ENCODE data around the gene CD3G.
"Not testable (repeated sequence)": the region's sequence is repeated elsewhere in the genome, so short reads cannot be mapped to it uniquely, and the experiment has no call there.

The CD3G gene

DNA sequence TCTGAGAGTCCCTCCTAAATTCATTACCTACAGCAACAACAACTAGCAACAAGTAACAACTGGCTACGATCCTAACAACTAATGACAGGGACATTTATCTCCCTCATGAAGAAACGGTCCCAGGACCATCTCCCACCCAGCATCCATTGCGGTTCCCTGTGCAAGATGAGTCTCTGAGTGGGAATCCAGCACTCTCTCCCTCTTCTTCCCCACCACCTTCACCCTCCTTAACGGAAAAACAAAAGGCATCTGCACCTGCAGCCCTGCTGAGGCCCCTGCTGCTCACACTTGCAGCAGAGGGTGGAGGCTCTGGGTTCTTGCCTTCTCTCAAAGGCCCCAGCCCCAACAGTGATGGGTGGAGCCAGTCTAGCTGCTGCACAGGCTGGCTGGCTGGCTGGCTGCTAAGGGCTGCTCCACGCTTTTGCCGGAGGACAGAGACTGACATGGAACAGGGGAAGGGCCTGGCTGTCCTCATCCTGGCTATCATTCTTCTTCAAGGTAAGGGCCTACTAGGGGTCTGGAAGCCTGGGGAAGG lies at the start of gene CD3G:
Gene CD3G (plus strand): TSS at position 364 of the 535 bp plus-strand sequence. CDS start 80 bp downstream, at position 444.
- in situ Hi-C loops (cut with MboI; ENCODE audit: low pct_unique_long_range_greater_than_20kb, low sequenced_read_pairs), result no loop called here
- DNase-seq, result no peak

GRCh38 chr11:118295199-118295598 lies 48.9 kb upstream of the CD3G start:
- no peak for DNase-seq

DNA sequence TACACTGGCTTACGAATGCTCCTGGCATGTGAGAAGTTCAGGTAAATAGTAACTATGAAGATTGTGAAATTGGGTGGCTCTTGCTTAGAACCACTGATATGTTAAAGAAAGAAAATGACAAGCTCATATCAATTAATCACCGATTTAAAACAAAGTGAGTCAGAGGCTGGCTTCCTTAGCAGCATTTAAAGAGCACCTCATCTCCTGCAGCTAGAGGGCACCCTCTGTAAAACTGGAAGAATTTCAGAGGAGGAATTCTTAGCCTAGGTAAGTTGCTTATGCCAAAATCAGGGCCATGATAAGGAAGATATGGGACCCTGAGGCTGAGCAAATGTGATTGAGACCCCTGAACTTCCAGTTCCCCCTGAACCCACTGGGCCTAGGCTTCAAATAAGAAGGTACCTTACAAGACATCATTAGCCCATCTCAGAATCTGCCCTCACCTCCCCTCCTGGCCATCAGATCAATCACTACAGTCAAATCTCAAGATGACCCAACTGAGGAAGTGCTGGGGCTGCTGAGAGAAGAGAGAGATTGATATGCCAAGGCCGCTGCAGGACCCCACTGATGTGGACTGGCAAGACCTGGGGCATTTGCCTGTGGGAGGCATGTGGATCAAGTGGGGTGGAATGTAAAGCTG lies 48.2 kb upstream of the CD3G start:
- in situ Hi-C loops (cut with MboI; ENCODE audit: low pct_unique_long_range_greater_than_20kb, low sequenced_read_pairs), result no loop called here

More at GRCh38 chr11:118295199-118295598, 48.9 kb upstream of the CD3G start:
- in situ Hi-C loops (cut with MboI; ENCODE audit: low pct_unique_long_range_greater_than_20kb, low sequenced_read_pairs), result no loop called here

GRCh38 chr11:118301600-118302195 lies 42.4 kb upstream of the CD3G start:
- in situ Hi-C loops (cut with MboI; ENCODE audit: low pct_unique_long_range_greater_than_20kb, low sequenced_read_pairs), result loop anchor here (10.0 kb wide), 1 partner anchor 53 kb away; the partner anchor contains the start of gene UBE4A
- no peak for DNase-seq

More for the DNA sequence above, 48.2 kb upstream of the CD3G start:
- peak; percentile 53 for DNase-seq

DNA sequence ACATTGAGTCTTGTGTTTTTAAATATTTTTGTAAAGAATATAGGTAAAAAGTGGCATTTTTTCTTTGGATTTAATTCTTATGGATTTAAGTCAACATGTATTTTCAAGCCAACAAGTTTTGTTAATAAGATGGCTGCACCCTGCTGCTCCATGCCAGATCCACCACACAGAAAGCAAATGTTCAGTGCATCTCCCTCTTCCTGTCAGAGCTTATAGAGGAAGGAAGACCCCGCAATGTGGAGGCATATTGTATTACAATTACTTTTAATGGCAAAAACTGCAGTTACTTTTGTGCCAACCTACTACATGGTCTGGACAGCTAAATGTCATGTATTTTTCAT lies 39.9 kb upstream of the CD3G start:
- peak; percentile 42 for DNase-seq
- in situ Hi-C loops (cut with MboI; ENCODE audit: low pct_unique_long_range_greater_than_20kb, low sequenced_read_pairs), result loop anchor here (10.0 kb wide), 1 partner anchor 51 kb away; the partner anchor contains the start of gene UBE4A

DNA sequence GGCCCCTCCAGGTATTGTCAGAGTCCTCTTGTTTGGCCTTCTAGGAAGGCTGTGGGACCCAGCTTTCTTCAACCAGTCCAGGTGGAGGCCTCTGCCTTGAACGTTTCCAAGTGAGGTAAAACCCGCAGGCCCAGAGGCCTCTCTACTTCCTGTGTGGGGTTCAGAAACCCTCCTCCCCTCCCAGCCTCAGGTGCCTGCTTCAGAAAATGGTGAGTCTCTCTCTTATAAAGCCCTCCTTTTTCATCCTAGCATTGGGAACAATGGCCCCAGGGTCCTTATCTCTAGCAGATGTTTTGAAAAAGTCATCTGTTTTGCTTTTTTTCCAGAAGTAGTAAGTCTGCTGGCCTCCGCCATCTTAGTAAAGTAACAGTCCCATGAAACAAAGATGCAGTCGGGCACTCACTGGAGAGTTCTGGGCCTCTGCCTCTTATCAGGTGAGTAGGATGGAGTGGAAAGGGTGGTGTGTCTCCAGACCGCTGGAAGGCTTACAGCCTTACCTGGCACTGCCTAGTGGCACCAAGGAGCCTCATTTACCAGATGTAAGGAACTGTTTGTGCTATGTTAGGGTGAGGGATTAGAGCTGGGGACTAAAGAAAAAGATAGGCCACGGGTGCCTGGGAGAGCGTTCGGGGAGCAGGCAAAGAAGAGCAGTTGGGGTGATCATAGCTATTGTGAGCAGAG lies 39.4 kb upstream of the CD3G start, which contains the start of gene CD3E:
Gene CD3E (plus strand): TSS at position 163 of the 681 bp plus-strand sequence. CDS start 223 bp downstream, at position 386.
- in situ Hi-C loops (cut with MboI; ENCODE audit: low pct_unique_long_range_greater_than_20kb, low sequenced_read_pairs), result loop anchor here (10.0 kb wide), 1 partner anchor 50 kb away; the partner anchor contains the start of gene UBE4A
- DNase-seq, result no peak

GRCh38 chr11:118305726-118306125 lies 38.4 kb upstream of the CD3G start:
- in situ Hi-C loops (cut with MboI; ENCODE audit: low pct_unique_long_range_greater_than_20kb, low sequenced_read_pairs), result loop anchor here (10.0 kb wide), 1 partner anchor 49 kb away; the partner anchor contains the start of gene UBE4A
- DNase-seq, result no peak

DNA sequence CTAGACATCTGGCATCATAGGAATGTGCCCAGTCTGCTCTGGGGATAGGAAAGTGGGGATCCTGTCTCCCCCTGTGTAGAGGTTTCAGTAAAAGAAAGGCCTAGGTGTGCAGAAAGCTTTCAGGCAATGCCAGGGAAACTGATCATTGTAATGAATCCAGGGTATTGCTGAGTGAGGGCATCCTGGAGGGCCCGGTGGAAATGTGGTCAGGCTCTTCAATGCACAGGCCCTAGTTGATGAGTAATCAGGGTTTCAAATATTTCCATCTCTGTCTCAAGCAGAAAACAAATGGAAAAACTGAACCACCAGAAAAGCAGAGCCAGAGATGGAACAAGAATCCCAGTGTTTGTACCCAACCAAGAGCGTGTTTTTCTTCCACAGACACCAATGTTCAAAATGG lies 37.6 kb upstream of the CD3G start:
- in situ Hi-C loops (cut with MboI; ENCODE audit: low pct_unique_long_range_greater_than_20kb, low sequenced_read_pairs), result loop anchor here (10.0 kb wide), 1 partner anchor 48 kb away; the partner anchor contains the start of gene UBE4A
- no peak for DNase-seq

DNA sequence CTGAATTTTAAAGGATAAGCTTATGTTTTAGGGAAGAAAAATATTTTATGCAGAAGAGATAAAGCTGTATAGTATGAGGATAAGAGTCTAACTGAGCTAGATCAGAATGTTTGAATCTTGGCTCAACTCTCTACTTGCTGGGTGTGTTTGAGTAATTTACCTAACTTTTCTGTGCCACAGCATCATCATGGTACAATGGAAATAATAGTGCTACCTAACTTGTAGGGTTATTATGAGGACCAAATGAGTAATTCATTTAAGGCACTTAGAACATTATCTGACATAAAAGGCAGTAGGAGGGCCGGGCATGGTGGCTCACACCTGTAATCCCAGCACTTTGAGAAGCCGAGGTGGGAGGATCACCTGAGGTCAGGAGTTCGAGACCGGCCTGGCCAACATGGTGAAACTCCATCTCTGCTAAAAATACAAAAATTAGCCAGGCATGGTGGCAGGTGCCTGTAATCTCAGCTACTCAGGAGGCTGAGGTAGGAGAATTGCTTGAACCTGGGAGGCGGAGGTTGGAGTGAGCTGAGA lies 35.1 kb upstream of the CD3G start:
- DNase-seq, result not testable (repeated sequence)
- in situ Hi-C loops (cut with MboI; ENCODE audit: low pct_unique_long_range_greater_than_20kb, low sequenced_read_pairs), result loop anchor here (10.0 kb wide), 1 partner anchor 46 kb away; the partner anchor contains the start of gene UBE4A

GRCh38 chr11:118310271-118310670 lies 33.9 kb upstream of the CD3G start:
- no peak for DNase-seq
- in situ Hi-C loops (cut with MboI; ENCODE audit: low pct_unique_long_range_greater_than_20kb, low sequenced_read_pairs), result no loop called here

DNA sequence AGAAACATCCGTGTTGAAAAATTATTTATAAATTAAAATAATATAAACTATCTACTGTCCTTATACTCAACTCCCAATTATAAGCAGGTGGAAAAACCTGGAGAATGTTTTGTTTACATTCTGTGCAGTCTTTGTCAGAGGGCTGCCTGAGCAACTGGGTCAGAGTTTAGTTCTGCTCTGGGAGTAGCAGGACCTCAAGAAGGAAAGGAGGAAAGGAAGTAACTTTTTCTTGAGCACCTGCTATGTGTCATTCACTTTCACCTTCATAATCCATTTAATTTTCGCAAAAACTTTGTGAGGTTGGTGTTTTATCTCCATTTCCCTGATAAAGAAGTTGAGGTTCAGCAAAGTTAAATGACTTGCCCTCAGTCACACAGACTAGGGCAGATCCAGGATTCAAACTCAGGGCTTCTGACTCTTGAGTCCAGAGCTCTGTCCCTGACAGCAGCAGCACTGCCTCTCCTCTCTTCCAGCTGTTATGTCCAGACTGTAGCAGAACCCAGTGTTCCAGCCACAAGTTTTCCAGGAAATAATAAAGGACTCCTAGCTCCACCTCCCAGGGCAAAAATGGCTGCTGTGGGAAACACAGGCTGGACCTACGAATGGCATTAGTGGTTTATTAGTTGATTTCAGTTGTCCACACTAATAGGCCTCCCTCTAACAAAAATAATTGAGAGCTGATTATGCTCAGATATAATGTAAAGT lies 33.2 kb upstream of the CD3G start:
- in situ Hi-C loops (cut with MboI; ENCODE audit: low pct_unique_long_range_greater_than_20kb, low sequenced_read_pairs), result no loop called here
- no peak for DNase-seq

DNA sequence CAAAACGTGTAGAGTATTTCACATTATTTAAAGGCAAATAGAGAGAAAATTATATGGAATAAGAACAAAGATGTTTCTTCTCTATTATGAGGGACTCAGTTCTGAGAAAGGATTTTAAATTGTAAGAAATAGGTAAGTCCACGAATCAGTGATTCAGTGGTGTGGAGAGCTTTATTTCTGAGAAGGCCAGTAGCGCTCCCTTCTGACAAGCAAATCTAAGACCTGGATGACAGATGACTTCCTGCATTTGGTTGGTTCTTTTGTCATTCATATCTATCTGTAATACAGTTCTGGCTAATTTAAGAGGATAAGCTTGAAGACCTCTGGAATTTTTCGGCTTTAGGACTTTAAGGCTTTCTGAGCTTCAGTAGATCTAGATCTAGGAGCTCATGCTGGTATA lies 32.6 kb upstream of the CD3G start:
- in situ Hi-C loops (cut with MboI; ENCODE audit: low pct_unique_long_range_greater_than_20kb, low sequenced_read_pairs), result no loop called here
- DNase-seq, result no peak

GRCh38 chr11:118312328-118312727 lies 31.8 kb upstream of the CD3G start:
- DNase-seq, result no peak
- in situ Hi-C loops (cut with MboI; ENCODE audit: low pct_unique_long_range_greater_than_20kb, low sequenced_read_pairs), result no loop called here

- DNase-seq, result no peak
- in situ Hi-C loops (cut with MboI; ENCODE audit: low pct_unique_long_range_greater_than_20kb, low sequenced_read_pairs), result no loop called here
Measured at GRCh38 chr11:118313242-118313641, 30.9 kb upstream of the CD3G start.

DNA sequence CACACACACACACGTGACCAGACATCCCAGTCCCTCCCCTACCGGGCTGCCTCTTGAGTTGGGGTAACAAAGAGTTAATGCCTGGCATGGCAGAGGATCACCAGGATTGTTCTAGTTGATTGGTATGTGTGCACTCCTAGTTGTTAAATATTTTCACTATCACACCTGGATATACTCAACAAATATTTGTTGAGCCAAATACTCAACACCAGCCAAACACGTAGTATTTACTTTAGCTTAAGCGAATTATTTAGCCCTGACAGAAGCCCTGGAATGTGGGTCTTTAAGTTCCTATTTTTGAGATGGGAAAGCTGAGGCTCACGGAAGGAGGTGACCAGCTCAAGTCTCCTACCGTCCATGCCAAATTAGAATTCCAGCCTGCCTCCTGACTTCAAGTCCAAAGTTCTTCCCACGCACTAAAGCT lies 29.1 kb upstream of the CD3G start:
- DNase-seq, result no peak
- in situ Hi-C loops (cut with MboI; ENCODE audit: low pct_unique_long_range_greater_than_20kb, low sequenced_read_pairs), result no loop called here

DNA sequence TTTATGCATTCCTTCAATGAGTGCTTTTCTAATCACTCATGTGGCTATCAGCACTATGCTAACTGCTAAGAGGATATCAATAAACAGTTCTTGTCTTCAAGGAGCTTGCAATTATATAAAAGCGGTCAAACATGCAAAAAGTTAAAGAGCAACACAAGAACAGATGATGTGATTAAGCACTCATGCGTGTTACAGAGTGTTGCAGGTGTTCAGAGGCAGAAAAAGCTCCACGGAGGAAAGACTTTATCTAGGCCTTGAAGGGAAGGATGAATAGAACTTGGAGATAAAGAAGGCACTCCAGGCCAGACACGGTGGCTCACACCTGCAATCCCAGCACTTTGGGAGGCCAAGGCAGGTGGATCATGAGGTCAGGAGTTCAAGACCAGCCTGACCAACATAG lies 26.0 kb upstream of the CD3G start:
- no peak for DNase-seq
- in situ Hi-C loops (cut with MboI; ENCODE audit: low pct_unique_long_range_greater_than_20kb, low sequenced_read_pairs), result no loop called here

DNA sequence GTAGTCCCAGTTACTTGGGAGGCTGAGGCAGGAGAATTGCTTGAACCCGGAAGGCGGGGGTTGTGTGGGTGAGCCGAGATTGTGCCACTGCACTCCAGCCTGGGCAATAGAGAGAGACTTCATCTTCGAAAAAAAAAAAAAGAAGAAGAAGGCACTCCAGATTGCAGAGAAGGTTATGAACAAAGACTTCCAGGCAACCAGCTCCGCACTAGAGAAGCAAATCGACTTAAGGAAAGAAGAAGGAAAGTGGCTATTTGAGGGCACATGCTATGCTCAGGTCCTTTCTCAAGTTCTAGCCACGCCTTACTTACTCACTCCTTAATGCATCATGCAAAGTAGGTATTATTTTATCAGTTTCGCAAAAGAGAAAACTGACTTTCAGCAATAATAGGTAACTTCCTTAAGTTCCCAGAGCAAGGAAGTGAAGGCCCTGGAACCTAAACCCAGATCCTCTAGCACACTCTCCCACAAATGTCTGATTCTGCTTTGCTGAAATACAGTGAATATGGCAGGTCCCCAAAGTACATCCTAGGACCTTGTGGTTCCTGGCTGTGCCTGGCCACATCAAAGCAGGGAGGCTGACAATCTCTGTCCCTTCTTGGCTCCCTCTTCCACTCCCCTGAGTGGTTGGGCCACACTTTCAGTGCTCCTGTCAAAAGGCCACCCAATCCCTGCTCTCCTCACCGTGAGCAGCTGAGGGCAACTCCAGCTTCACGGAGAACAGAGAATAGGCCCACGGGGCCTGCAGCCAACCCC lies 25.4 kb upstream of the CD3G start:
- DNase-seq, result no peak
- in situ Hi-C loops (cut with MboI; ENCODE audit: low pct_unique_long_range_greater_than_20kb, low sequenced_read_pairs), result no loop called here

- peak; percentile 92 for DNase-seq
- in situ Hi-C loops (cut with MboI; ENCODE audit: low pct_unique_long_range_greater_than_20kb, low sequenced_read_pairs), result no loop called here
Measured at GRCh38 chr11:118319337-118319707, 24.8 kb upstream of the CD3G start.
